ENCODE measurements around the gene RET.
A peak's percentile ranks its signal among the peaks of the same experiment; 100 is the strongest.

The RET gene

DNA sequence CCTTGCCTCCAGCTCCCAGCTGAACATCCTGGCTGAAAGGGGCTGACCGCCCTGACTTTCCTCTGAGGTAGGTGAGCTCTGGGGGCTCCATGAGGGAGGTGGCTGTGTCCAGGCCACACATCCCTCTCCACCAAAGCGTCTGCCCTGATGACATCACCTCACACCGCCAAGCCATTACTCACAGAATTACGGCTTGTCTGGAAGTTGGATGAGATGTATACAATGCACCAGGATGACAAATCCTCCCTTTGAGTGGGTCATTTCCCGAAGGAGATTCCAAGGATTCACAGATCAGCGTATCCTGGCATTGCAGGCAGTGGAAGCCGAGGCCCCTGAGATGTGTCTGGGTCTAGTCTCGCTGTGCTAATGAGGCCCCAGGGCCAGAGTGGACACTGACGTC is 15.1 kb upstream of the RET start:
- DNase-seq (ENCODE audit: low spot score): no peak

GRCh38 chr10:43062402-43063160 is 14.3 kb upstream of the RET start:
- no peak for DNase-seq (ENCODE audit: low spot score)

DNA sequence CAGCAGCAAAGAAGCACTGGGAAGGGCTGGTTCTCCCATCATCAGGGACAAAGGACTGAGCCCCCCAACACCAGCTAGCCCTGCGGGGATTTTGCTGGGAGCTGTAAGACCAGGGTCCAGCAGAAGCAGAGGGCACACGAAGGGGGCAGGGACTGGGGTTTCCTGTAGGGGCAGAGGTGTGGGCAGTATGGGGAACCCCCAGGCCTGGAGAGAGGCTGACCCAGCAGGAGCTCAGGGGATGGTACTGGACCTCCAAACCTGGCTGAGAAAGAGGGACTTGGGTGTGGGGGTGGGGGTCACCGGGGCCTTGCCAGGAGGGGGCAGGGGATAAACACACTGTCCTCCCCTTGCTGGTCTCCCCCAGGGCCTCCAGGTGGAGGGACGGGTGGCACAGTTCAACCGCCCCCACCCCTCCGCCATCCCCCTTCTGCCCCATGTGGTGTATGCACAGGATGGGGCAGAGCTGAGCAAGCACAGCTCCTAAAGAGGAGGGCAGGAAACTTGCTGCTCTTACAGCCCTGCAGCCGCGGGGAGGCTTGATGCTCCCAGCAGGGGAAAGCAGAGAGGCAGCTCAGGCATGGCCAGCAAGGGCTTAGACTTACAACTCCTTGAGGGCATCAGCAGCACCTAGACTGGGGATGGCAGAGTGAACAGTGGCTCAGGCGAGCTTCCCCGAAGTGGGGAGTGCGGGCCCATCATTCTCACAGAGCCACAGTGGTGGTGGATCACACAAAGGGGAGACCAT is 12.4 kb upstream of the RET start:
- DNase-seq (ENCODE audit: low spot score): no peak

GRCh38 chr10:43065234-43065633 is 11.6 kb upstream of the RET start:
- no peak for DNase-seq (ENCODE audit: low spot score)

DNA sequence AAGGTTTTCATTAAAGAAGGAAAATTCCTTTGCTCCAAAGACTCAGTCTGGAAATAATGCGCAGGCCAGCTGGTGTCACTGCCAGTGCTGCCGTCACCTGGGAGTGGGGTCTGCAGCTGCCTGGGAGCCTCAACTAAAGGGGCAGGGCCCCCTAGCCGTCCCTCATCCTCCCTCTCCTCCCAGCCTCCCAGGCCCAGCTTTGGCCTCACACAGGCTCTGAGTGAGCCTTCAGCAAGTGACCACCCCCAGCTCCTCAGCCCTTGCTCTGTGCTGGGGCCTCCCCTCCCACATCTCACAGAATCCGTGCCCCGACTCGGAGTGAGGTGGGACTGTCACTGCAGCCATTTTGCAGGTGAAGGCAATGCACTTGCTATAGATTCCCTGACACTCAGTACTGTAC is 11.1 kb upstream of the RET start:
- DNase-seq (ENCODE audit: low spot score): no peak

DNA sequence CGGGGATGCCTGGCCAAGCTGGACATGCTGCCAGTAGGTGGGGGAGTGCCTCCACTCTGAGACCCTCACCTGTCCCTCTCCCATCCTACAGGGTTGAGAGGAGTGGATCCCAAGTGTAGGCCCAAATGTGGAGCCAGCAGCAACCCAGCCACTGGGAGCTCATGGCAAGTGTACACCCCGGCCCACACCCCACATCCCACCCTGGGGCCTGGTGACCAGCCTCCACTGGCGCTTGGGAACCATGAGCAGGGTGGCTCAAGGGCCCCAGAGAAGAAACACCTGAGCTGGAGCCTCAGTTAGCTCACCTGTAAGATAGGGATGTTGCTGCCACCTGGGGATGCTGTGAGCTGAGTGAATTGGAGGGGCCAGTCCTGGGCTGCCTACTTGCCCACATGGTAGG is 10.4 kb upstream of the RET start:
- no peak for DNase-seq (ENCODE audit: low spot score)

- no peak for DNase-seq (ENCODE audit: low spot score)
Measured at GRCh38 chr10:43067391-43068135, 9.3 kb upstream of the RET start.

DNA sequence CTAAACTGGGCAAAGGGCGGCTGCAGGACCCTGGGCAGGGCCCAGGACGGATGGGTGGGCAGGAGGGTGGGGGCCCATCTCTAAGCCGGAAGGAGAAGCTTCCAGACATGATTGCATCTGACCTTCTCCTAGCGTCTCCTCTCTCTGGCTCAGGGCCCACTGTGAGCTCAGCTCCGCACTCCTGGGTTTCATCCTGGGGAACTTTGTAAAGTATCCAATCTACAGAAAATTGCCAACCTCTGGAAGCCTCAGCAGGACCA is 8.8 kb upstream of the RET start:
- DNase-seq (ENCODE audit: low spot score): no peak

- peak; percentile 43 for DNase-seq (ENCODE audit: low spot score)
Measured at GRCh38 chr10:43068471-43069210, 8.2 kb upstream of the RET start.

- DNase-seq (ENCODE audit: low spot score): peak; percentile 42
Measured at GRCh38 chr10:43069211-43069515, 7.7 kb upstream of the RET start.

- peak; percentile 33 for DNase-seq (ENCODE audit: low spot score)
Measured at GRCh38 chr10:43069579-43069978, 7.3 kb upstream of the RET start.

GRCh38 chr10:43070121-43071085 is 6.5 kb upstream of the RET start:
- DNase-seq (ENCODE audit: low spot score): peak; percentile 48

- DNase-seq (ENCODE audit: low spot score): peak; percentile 25
Measured at GRCh38 chr10:43071865-43072650, 4.8 kb upstream of the RET start.

DNA sequence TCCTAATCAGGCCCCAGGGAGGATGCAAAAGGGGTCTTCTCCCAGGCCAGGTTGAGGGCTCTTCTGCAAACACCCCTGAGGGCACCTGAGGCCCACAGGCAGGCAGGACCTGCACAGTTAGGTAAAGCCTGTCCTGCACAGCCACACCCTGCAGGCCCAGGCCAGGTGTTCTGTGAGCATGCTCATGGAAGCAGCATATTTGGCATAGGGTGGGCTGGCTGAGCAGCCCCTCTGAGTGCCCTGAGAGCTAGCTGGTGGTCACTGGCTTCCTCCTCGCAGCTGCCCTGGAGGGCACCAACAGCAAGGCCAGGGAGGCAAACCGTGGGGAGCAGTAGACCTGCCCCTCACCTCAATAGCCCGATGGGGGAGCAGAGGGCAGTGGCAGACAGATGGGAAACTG is 3.7 kb upstream of the RET start:
- no peak for DNase-seq (ENCODE audit: low spot score)

GRCh38 chr10:43073721-43074120 is 3.1 kb upstream of the RET start:
- DNase-seq (ENCODE audit: low spot score): no peak

GRCh38 chr10:43074409-43074808 is 2.5 kb upstream of the RET start:
- no peak for DNase-seq (ENCODE audit: low spot score)

GRCh38 chr10:43074827-43075611 is 1.9 kb upstream of the RET start:
- DNase-seq (ENCODE audit: low spot score): no peak

DNA sequence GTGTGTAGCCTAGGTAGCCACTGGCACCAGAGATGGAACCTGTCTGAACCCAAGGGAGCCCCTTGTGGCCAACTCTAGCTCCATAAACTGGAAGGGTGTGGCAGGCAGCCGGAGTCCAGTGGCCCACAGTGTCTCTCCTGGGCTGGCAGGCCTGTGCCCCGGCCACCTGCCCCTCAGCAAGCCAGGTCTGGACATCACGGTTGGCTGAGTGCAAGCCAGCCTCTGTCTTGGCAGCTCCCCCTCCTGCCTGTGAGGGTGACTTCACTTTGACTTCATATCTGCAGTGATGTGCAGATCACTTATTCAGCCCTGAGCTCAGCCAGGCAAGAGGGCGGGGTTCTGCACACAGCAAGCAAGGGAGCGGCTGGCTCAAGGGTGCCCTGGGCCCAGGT is 1.3 kb upstream of the RET start:
- DNase-seq (ENCODE audit: low spot score): peak; percentile 62

DNA sequence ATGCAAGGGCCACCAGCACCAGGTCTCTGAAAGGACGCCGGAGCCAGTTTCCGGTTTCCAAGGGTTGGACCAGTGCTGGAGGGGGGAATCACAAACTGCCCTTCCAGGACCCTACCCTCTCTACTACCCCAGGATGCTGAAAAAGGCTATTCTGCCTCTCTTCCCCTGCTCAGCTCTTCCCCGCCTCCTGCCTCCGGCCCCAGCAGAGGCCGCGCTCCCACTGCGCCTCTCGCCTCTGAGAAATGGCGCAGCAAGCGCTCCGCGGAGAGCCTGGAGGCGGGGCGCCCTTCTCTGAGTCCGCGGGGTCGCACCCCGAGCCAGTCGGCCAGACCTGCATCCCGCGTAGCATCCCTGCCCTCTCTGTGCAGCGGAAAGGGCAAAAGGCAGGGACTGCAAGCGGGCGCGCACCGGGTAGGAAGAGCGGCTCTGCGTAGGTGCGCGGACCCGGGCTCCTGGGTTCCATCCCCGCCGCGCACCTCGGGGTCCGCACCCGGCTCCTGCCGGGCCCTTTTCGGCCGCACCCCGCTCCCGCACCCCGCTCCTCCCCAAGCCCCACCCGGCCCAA is 476 bp upstream of the RET start:
- peak; percentile 69 for DNase-seq (ENCODE audit: low spot score)
